HG03439 (cell line): ENCODE measurements around the gene CNBD2.
"Not testable (repeated sequence)": the region's sequence is repeated elsewhere in the genome, so short reads cannot be mapped to it uniquely, and the experiment has no call there.

Source experiments
- ATAC-seq: cut with Tn5 transposase; IDR thresholded peaks from one replicate; pipeline ENCODE4 v1.9.1; 2021; ENCODE audit warnings: mild to moderate bottlenecking, moderate library complexity; ENCODE audit not compliant: unreplicated experiment

Gene CNBD2

GRCh38 chr20:36018208-36018988, 50.0 kb downstream of the CNBD2 start:
- no peak for ATAC-seq

- ATAC-seq, result not testable (repeated sequence)
Observed at GRCh38 chr20:36026131-36026530, 57.7 kb downstream of the CNBD2 start.

- no peak for ATAC-seq
Observed at GRCh38 chr20:36028106-36028808, 59.9 kb downstream of the CNBD2 start.

DNA sequence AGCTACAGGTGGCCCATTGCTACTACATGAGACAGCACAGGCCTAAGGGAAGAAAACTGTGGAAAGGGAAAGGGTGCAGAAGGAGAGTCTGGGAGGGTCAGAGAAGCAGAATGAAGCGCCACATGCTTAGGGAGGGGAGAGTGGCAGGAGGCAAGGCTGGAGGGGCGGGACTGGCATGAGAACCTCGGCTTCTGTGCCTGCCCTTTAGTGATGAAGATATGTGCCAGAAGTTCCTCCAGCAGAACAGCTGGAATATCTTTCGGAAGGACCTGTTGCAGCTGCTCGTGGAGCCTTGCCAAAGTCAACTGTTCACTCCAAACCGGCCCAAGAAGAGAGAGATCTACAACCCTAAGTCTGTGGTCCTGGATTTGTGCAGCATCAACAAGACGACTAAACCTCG, 61.8 kb downstream of the CNBD2 start:
- no peak for ATAC-seq

DNA sequence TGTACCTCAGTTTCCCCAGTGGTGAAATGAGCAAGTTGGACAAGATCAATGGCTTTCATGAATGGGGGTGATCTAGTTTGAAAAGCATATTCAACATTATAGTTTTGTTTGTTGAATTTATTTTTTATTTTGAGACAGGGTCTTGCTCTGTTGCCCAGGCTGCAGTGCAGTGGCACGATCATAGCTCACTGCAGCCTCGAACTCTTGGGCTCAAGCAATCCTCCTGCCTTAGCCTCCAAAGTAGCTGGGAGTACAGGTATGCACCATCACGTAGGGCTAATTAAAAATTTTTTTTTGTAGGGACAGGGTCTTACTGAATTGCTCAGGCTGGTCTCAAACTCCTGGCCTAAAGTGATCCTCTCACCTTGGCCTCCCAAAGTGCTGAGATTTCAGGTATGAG, 63.4 kb downstream of the CNBD2 start:
- no peak for ATAC-seq

DNA sequence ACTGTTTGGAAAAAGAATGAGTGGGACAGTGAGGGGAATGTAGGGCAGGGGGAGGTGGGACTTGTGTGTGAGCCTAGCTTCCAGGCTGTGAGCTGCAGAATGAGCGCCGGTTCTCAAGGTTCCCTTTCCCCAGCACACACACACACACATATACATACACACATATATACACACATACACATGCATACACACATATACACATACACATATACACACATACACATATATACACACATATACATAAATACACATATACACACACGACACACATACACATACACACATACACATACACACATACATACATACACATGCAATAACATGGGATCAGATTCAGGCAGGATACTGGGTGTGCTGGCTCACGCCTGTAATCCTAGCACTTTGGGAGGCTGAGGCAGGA, 66.5 kb downstream of the CNBD2 start:
- ATAC-seq, result no peak

GRCh38 chr20:36035745-36036144, 67.4 kb downstream of the CNBD2 start:
- ATAC-seq, result no peak

GRCh38 chr20:36036688-36037087, 68.3 kb downstream of the CNBD2 start:
- no peak for ATAC-seq

GRCh38 chr20:36040571-36040970, 72.2 kb downstream of the CNBD2 start:
- ATAC-seq, result no peak

- ATAC-seq, result no peak
Observed at GRCh38 chr20:36043441-36043840, 75.1 kb downstream of the CNBD2 start.

- no peak for ATAC-seq
Observed at GRCh38 chr20:36043892-36044515, 75.6 kb downstream of the CNBD2 start.

DNA sequence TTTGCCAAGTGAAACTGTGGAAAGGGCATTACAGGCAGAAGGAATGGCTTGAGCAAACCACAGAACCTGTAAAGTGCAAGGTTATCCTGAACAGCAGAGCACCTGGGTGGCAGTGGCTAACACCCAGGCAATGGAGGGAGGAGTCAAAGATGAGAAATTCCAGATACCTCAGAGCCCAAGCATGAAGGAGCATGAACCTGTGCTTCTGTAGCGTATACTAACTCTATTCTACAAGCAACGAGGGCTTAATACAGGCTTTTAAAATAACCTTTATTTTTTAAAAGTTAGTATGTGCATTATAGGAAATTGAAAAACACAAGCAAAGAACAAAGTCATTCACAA, 77.0 kb downstream of the CNBD2 start:
- ATAC-seq, result no peak

- ATAC-seq, result not testable (repeated sequence)
Observed at GRCh38 chr20:36046073-36046798, 77.8 kb downstream of the CNBD2 start.

- not testable (repeated sequence) for ATAC-seq
Observed at GRCh38 chr20:36049408-36049807, 81.0 kb downstream of the CNBD2 start.

DNA sequence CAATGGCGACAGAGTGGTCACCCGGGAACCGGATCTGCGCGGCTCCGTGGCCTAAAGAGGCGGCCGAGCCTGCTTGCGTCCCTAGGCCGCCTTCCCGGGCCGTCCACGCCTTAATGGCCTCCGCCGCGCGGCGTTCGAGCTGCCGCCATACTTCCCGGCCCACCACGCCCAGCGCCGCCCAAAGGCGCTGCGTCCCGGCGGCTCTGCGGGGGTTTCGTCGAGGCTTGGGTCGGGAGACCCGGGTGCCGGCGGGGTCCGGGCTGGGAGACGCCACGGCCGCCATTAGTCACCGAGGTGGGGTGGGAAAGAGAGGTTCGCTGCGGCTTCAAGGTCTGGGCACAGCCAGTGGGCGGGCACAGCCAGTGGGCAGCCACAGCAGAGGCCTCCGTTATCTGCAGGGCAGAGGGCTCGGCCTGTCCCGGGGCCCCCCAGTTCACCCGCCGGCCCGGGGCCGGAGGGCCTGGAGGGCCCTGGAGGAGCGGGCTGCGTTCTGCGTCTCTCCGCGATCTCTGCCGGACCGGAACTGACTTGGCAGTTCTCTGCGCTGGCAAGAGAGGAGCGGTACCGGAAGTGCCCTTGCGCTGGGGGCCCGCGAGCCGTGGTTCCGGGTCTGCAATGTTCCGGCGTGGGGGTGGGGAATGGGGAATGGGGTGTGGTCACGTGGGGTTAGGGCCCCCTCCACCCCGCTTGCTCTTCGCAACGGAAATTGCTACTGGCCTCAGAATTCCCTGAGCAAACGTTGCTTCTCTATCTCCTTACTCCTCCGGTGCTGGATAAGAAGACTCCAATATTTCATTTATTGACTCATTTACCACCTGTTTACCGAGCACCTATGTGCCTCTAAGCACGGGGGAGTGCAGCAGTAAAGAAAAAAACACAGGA, 82.3 kb downstream of the CNBD2 start:
- ATAC-seq, result peak; percentile 91

DNA sequence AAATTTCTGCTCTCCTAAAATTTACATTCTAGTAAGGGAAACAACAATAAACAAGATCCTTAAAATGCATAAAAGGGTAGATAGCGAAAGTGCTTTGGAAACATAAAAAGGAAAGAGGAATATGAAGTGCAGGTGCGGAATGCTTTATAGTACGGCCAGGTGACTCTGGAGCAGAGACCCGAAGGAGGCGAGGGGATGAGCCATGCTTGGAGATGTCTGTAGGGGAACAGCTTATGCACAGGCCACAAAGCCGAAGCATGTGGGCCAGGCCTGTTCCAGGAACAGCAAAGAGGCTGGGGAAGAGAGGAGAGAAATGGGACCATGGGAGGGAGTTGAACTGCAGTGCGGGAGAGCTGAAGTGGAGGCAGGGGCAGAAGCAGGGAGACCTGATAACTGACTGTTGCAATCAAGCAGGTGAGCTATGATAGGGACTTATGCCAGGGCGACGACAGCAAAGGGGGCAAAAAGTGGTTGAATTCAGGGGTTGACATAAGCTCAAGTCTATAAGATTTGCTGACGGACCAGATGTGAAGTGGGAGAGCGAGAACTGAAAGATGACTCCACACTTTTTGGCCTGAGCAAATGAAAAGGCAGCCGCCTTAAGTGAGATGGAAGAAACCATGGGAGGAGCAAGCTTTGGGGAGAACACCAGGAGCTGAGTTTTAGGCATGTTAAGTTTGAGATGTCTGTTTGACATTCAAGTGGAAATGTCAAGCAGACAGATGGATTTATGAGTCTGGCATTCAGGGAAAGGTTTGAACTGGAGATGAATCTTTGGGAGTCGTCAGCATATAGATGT, 83.1 kb downstream of the CNBD2 start:
- ATAC-seq, result no peak

- ATAC-seq, result no peak
Observed at GRCh38 chr20:36052117-36052513, 83.7 kb downstream of the CNBD2 start.

GRCh38 chr20:36053863-36054518, 85.6 kb downstream of the CNBD2 start:
- ATAC-seq, result not testable (repeated sequence)

DNA sequence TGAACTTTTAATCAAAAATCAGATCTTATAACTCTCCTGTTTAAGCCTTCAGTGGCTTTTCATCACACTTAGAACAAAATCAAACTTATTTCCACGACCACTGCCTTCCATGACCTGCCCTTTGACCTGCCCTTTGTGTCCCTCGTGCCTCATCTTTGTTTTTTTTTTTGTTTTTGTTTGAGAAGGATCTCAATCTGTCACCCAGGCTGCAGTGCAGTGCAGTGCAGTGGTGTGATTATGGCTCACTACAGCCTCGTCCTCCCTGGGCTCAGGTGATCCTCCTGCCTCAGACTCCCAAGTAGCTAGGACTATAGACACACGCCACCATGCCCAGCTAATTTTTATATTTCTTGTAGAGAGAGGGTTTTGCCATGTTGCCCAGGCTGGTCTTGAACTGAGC, 86.8 kb downstream of the CNBD2 start:
- ATAC-seq, result no peak
